Thymus (tissue), 11 donors: ENCODE results near the gene RMND5A. TPM values are rescaled to one million over a fixed set of nuclear protein-coding genes. Genes with fewer than 3 reads are reported as not detected.
"Not testable (repeated sequence)": the region's sequence is repeated elsewhere in the genome, so short reads cannot be mapped to it uniquely, and the experiment has no call there.

ENCODE experiments used
- DNase-seq, 9 donors: peaks; one replicate each; pipeline ENCODE4 v3.0.0-alpha.2; 2013; ENCODE audit warnings: low spot score in 9 of 9, low read depth in 6 of 9, missing footprints in 1 of 9
- H3K27ac ChIP-seq, 2 donors: one replicate each; pipeline ENCODE4 v1.5.1; 2013; ENCODE audit warnings: control low read depth in 1 of 2, low read depth in 1 of 2, low read length in 1 of 2, mild to moderate bottlenecking in 1 of 2, moderate library complexity in 1 of 2
- H3K27me3 ChIP-seq, 2 donors: one replicate each; pipeline ENCODE4 v1.5.1; 2013; ENCODE audit warnings: low read length in 1 of 2; ENCODE audit not compliant: control insufficient read depth in 2 of 2, insufficient read depth in 1 of 2
- H3K36me3 ChIP-seq, 2 donors: one replicate each; pipeline ENCODE4 v1.5.1; 2013; ENCODE audit warnings: low read length in 1 of 2, mild to moderate bottlenecking in 1 of 2, moderate library complexity in 1 of 2; ENCODE audit not compliant: control insufficient read depth in 2 of 2, insufficient read depth in 2 of 2
- H3K4me1 ChIP-seq, 2 donors: one replicate each; pipeline ENCODE4 v1.5.1; 2013; ENCODE audit warnings: low read length in 2 of 2; ENCODE audit not compliant: control insufficient read depth in 2 of 2, insufficient read depth in 2 of 2
- H3K4me3 ChIP-seq, 2 donors: one replicate each; pipeline ENCODE4 v1.5.1; 2013; ENCODE audit warnings: low read length in 2 of 2, control low read depth in 1 of 2, mild to moderate bottlenecking in 1 of 2
- H3K9me3 ChIP-seq, 2 donors: one replicate each; pipeline ENCODE4 v1.5.1; 2013; ENCODE audit warnings: low read length in 1 of 2, mild to moderate bottlenecking in 1 of 2; ENCODE audit not compliant: control insufficient read depth in 2 of 2, insufficient read depth in 1 of 2
- WGBS: extraction: QIAGEN DNeasy Blood & Tissue Kit; methylation state at CpG from one replicate; pipeline ENCODE4 v1.1.7; 2013; 5-methylcytosine and 5-hydroxymethylcytosine counted together
- polyA plus RNA-seq: library from polyadenylated mRNA; stranded (reverse); fragments of 200-250 nt; gene quantifications from one replicate; pipeline ENCODE4 v1.2.3, GENCODE V29; 2013
- total RNA-seq: library from RNA; stranded (reverse); fragments of 120-200 nt; gene quantifications from one replicate; pipeline ENCODE4 v1.2.4, GENCODE V29; 2013
- donor health status: healthy.

Gene RMND5A
- total and polyA plus RNA-seq, 2 donors: 19.1 to 126 TPM

- H3K27ac ChIP-seq, H3K4me3 ChIP-seq, H3K36me3 ChIP-seq, H3K27me3 ChIP-seq, H3K9me3 ChIP-seq, H3K4me1 ChIP-seq, DNase-seq: not testable (repeated sequence)
These were observed 12.7 kb downstream of the RMND5A start for GRCh38 chr2:86732837-86733236.

- H3K36me3 ChIP-seq, H3K4me1 ChIP-seq, H3K9me3 ChIP-seq, H3K27ac ChIP-seq, H3K27me3 ChIP-seq, DNase-seq, H3K4me3 ChIP-seq: not testable (repeated sequence)
- 100% methylated on average over 1 of the region's 4 CpGs for WGBS
These were observed 13.4 kb downstream of the RMND5A start for GRCh38 chr2:86733528-86733927.

- WGBS: no CpG with 5 or more reads among the region's 1 CpG
- H3K36me3 ChIP-seq, H3K27ac ChIP-seq, DNase-seq, H3K4me3 ChIP-seq, H3K9me3 ChIP-seq, H3K4me1 ChIP-seq, H3K27me3 ChIP-seq: not testable (repeated sequence)
These were observed 14.8 kb downstream of the RMND5A start for GRCh38 chr2:86734896-86735295.

GRCh38 chr2:86739485-86739884, 19.4 kb downstream of the RMND5A start:
- H3K27me3 ChIP-seq, H3K4me1 ChIP-seq, H3K9me3 ChIP-seq, H3K27ac ChIP-seq, H3K4me3 ChIP-seq, DNase-seq: not testable (repeated sequence)
- H3K36me3 ChIP-seq: peaks cover 10 to 14% of the 10 kb centered on the region in 2 donors

GRCh38 chr2:86739889-86740288, 19.8 kb downstream of the RMND5A start:
- peaks cover 10 to 18% of the 10 kb centered on the region in 2 donors for H3K36me3 ChIP-seq
- H3K27me3 ChIP-seq, H3K4me3 ChIP-seq, H3K9me3 ChIP-seq, H3K27ac ChIP-seq, H3K4me1 ChIP-seq, DNase-seq: not testable (repeated sequence)
- no CpG with 5 or more reads among the region's 11 CpGs for WGBS

GRCh38 chr2:86741889-86742498, 21.9 kb downstream of the RMND5A start:
- not testable (repeated sequence) for H3K4me3 ChIP-seq

GRCh38 chr2:86744152-86744551, 24.1 kb downstream of the RMND5A start:
- H3K4me1 ChIP-seq: no peaks in the 10 kb centered on the region
- over 99% methylated on average over 2 of the region's 2 CpGs for WGBS
- no peak overlapping the region for H3K4me3 ChIP-seq
- no peaks in the 10 kb centered on the region for H3K9me3 ChIP-seq
- H3K36me3 ChIP-seq: peaks cover 14 to 46% of the 10 kb centered on the region in 2 donors
- no peak overlapping the region for H3K27ac ChIP-seq
- no peak for DNase-seq
- H3K27me3 ChIP-seq: no peaks in the 10 kb centered on the region

More at GRCh38 chr2:86741889-86742498, 21.9 kb downstream of the RMND5A start:
- DNase-seq, H3K4me1 ChIP-seq, H3K27me3 ChIP-seq, H3K9me3 ChIP-seq, H3K27ac ChIP-seq: not testable (repeated sequence)
- 100% methylated on average over 1 of the region's 4 CpGs for WGBS
- H3K36me3 ChIP-seq: peaks cover 14 to 35% of the 10 kb centered on the region in 2 donors

GRCh38 chr2:86746939-86747338, 26.8 kb downstream of the RMND5A start:
- no peak for DNase-seq
- Histone ChIP-seq H3K4me3 (no peak overlapping the region), H3K36me3 (peaks cover 22 to 71% of the 10 kb centered on the region in 2 donors), H3K27ac (no peak overlapping the region), H3K27me3 (no peaks in the 10 kb centered on the region), H3K9me3 (peaks cover 0 to 4% of the 10 kb centered on the region in 2 donors), H3K4me1 (no peaks in the 10 kb centered on the region)

- H3K36me3 ChIP-seq: peaks cover 23 to 79% of the 10 kb centered on the region in 2 donors
- DNase-seq: no peak
- whole genome bisulfite sequencing: 99% methylated on average over 9 of the region's 9 CpGs
These were observed 27.9 kb downstream of the RMND5A start for GRCh38 chr2:86747711-86748639.

More at GRCh38 chr2:86747711-86748639, 27.9 kb downstream of the RMND5A start:
- Histone ChIP-seq H3K4me3 (no peak overlapping the region), H3K9me3 (peaks cover 0 to 4% of the 10 kb centered on the region in 2 donors), H3K27ac (no peak overlapping the region), H3K27me3 (no peaks in the 10 kb centered on the region), H3K4me1 (no peaks in the 10 kb centered on the region)
